ENCODE results near the gene TFAP2E.

The TFAP2E gene

GRCh38 chr1:35570589-35571137 lies 2.5 kb upstream of the TFAP2E start:
- TF ChIP-seq POLR2AphosphoS5 (IDR thresholded peaks at IDR 0.05; ENCODE audit: low read depth, low read length) = no peak
- TF ChIP-seq FOXP2 (optimal IDR thresholded peaks at IDR 0.05; ENCODE audit: borderline replicate concordance, extremely low read depth, extremely low read length, insufficient read depth) = no peak
- TF ChIP-seq REST (IDR thresholded peaks at IDR 0.05; ENCODE audit: insufficient read depth in 1 of 2, low read depth in 2 of 2, low read length in 2 of 2) = no peak
- no peak for TF ChIP-seq TAF1 (IDR thresholded peaks at IDR 0.05; ENCODE audit: borderline replicate concordance, insufficient read depth, low read length)
- TF ChIP-seq SIN3A (IDR thresholded peaks at IDR 0.05; ENCODE audit: borderline replicate concordance, insufficient read depth, low read length) = no peak

DNA sequence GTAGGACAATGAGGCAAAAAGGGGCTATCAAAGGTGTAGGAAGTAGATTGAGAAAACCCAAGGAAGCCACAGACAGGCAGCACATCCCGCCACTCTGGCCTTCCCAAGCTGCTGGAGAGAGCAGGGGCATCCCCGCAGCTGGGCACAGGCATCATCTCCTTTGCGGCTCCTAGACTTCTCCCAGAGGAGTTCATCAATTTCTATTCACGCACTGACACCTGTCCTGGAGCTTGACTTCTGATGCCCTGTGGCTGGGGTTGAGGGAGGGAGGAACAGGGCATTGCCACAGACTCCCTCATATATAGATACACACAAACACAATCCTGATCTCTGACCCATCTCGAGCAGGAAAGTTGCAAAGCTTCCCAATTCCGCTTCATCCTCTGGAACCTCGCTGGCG lies 1.9 kb upstream of the TFAP2E start:
- TF ChIP-seq FOXP2 (optimal IDR thresholded peaks at IDR 0.05; ENCODE audit: borderline replicate concordance, extremely low read depth, extremely low read length, insufficient read depth) = no peak
- no peak for TF ChIP-seq SIN3A (IDR thresholded peaks at IDR 0.05; ENCODE audit: borderline replicate concordance, insufficient read depth, low read length)
- TF ChIP-seq TAF1 (IDR thresholded peaks at IDR 0.05; ENCODE audit: borderline replicate concordance, insufficient read depth, low read length) = no peak
- no peak for TF ChIP-seq REST (IDR thresholded peaks at IDR 0.05; ENCODE audit: insufficient read depth in 1 of 2, low read depth in 2 of 2, low read length in 2 of 2)
- no peak for TF ChIP-seq POLR2AphosphoS5 (IDR thresholded peaks at IDR 0.05; ENCODE audit: low read depth, low read length)

- TF ChIP-seq SIN3A (IDR thresholded peaks at IDR 0.05; ENCODE audit: borderline replicate concordance, insufficient read depth, low read length) (no peak), REST (IDR thresholded peaks at IDR 0.05; ENCODE audit: insufficient read depth in 1 of 2, low read depth in 2 of 2, low read length in 2 of 2) (no peak), TAF1 (IDR thresholded peaks at IDR 0.05; ENCODE audit: borderline replicate concordance, insufficient read depth, low read length) (no peak), FOXP2 (optimal IDR thresholded peaks at IDR 0.05; ENCODE audit: borderline replicate concordance, extremely low read depth, extremely low read length, insufficient read depth) (no peak), POLR2AphosphoS5 (IDR thresholded peaks at IDR 0.05; ENCODE audit: low read depth, low read length) (no peak)
Observed at GRCh38 chr1:35572296-35572695, 818 bp upstream of the TFAP2E start.

DNA sequence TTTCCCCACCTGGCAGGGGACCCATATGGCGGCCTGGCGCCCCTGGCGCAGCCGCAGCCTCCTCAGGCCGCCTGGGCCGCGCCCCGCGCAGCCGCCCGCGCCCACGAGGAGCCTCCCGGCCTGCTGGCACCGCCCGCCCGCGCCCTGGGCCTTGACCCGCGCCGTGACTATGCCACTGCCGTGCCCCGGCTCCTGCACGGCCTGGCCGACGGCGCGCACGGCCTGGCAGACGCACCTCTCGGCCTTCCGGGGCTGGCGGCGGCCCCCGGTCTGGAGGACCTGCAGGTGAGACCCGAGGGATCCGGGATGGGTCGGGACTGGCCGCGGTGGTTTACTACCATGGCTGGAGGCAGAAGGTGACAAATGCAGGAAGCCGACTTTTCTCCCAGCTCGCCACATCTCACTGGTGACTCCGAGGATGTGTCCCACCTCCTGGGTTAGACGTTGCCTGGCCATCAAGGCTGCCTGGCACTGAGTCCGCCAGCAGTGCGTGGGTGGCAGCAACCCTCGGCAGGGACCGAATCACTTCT lies 1.1 kb downstream of the TFAP2E start:
- TF ChIP-seq REST (IDR thresholded peaks at IDR 0.05; ENCODE audit: insufficient read depth in 1 of 2, low read depth in 2 of 2, low read length in 2 of 2) (no peak), POLR2AphosphoS5 (IDR thresholded peaks at IDR 0.05; ENCODE audit: low read depth, low read length) (no peak), FOXP2 (optimal IDR thresholded peaks at IDR 0.05; ENCODE audit: borderline replicate concordance, extremely low read depth, extremely low read length, insufficient read depth) (no peak), TAF1 (IDR thresholded peaks at IDR 0.05; ENCODE audit: borderline replicate concordance, insufficient read depth, low read length) (no peak), SIN3A (IDR thresholded peaks at IDR 0.05; ENCODE audit: borderline replicate concordance, insufficient read depth, low read length) (no peak)

Data from PFSK-1 (cell line).